Activated CD4-positive, alpha-beta T cell treated with anti-CD3 and anti-CD28 coated beads, Interleukin-2, amount 10 ng/mL, durations not matched to agents 24 days and 14 days (primary cell): ENCODE results near the gene LDLRAD4. TPM values are rescaled to one million over a fixed set of nuclear protein-coding genes. Genes with fewer than 3 reads are reported as not detected.

Source experiments
- DNase-seq: peaks from one replicate; pipeline ENCODE4 v3.0.0; 2022
- H3K27ac Mint-ChIP-seq: one replicate; pipeline ENCODE4 v1.8.0; 2022; ENCODE audit warnings: mild to moderate bottlenecking, mixed read lengths
- H3K27me3 Mint-ChIP-seq: one replicate; pipeline ENCODE4 v1.8.0; 2022; ENCODE audit warnings: mixed read lengths
- H3K36me3 Mint-ChIP-seq: one replicate; pipeline ENCODE4 v1.8.0; 2022; ENCODE audit warnings: low read depth, mild to moderate bottlenecking, mixed read lengths
- H3K4me1 Mint-ChIP-seq: one replicate; pipeline ENCODE4 v1.8.0; 2021; ENCODE audit warnings: mixed read lengths
- H3K4me3 Mint-ChIP-seq: one replicate; pipeline ENCODE4 v1.8.0; 2022; ENCODE audit warnings: mild to moderate bottlenecking, moderate library complexity, mixed read lengths
- H3K9me3 Mint-ChIP-seq: one replicate; pipeline ENCODE4 v1.8.0; 2021; ENCODE audit warnings: mixed read lengths
- intact Hi-C: fragments of 100-400 bp; cut with micrococcal nuclease; formaldehyde crosslinking; loops from one replicate; pipeline ENCODE4 v1.15.1; 2023
- total RNA-seq: library from RNA; stranded (reverse); gene quantifications from 2 replicates; pipeline ENCODE4 v1.2.3, GENCODE V29; 2022

Gene LDLRAD4
- total RNA-seq, 1 donor from 2014 or later: 36.5 TPM

DNA sequence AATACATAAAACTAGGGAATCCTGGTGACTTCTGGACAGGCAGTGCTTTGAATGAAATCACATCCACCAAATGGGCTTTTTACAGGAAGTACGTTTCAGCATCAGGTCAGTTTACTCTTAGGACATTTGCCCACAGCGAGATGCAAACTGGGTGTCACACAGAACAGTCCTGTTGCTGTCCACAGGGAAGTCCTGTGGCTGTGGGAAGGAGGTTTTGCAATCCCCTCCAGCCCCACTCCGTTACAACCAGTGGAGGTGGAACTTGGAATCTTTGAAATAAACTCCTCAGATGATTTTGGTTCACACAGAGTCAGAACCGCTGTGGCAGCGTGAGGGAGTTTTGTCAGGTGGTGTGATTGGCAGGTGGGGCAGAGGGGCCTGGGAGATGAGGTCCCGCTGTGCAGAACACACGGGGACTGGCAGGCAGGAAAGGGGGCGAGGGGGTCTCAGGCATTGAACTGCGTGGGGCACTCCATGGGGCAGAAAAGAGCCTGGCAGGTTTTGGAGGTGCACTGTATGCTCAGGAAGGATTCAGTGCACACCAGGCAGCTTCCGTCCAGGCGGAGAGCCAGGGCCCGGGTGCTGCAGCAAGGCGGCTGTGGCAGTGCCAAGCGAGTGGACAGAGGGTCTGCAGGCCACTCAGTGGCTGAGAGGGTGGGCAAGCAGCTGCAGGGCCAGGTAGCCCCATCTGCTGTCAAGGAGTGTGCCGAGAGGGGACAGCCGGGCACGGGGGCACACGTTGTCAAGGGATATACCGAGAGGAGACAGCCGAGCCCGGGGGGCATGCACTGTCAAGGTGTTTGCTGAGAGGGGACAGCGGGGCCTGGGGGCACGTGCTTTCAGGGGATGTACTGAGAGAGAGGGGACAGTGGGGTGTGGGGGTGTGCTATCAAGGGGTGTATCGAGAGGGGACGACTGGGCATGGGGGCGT lies 148.7 kb downstream of the LDLRAD4 start:
- no peaks in the 10 kb centered on the region for H3K36me3 Mint-ChIP-seq
- H3K27me3 Mint-ChIP-seq: no peaks in the 10 kb centered on the region
- intact Hi-C loops: no loop called here
- DNase-seq: no peak
- H3K4me3 Mint-ChIP-seq: no peak overlapping the region
- no peaks in the 10 kb centered on the region for H3K9me3 Mint-ChIP-seq
- H3K4me1 Mint-ChIP-seq: peaks cover 27% of the 10 kb centered on the region
- H3K27ac Mint-ChIP-seq: peak overlapping the region; percentile 55

DNA sequence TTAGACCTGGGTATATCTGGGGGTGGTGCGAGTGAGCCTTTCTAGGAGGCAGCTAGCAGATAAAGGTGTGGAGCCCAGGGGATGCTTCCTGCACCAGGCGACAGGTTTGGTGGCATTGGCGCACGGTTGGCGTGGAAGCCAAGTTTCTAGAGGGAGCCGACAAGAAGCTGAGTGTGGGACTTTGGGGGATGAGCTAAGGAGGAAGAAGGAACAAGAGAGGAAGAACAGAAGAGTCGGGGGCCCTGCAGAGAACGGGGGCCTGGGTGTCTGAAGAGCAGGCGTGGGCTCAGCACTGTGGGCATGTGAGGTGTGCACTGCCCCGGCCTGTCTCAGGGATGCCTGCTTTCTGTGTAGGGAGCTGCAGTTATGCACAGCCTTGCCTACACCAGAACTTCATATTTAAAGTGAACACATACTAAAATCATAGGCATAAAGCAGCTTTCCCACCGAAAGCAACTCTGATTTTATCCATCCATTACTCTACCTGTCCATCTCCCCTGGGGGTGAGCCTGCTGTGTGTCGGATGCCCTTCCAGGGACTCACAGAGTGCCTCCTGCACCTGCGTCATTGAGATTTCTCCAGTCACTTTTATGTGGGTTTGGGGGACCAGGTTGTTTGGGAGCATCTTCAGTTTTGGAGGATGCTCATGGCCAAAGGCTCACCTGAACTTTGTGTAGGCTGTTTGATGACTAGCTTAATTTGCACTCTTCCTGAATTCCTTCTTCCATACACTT lies 149.7 kb downstream of the LDLRAD4 start:
- DNase-seq: no peak
- Mint-ChIP-seq H3K4me3 (no peak overlapping the region), H3K4me1 (peaks cover 33% of the 10 kb centered on the region), H3K36me3 (no peaks in the 10 kb centered on the region), H3K9me3 (no peaks in the 10 kb centered on the region), H3K27me3 (no peaks in the 10 kb centered on the region), H3K27ac (no peak overlapping the region)
- intact Hi-C loops: no loop called here

DNA sequence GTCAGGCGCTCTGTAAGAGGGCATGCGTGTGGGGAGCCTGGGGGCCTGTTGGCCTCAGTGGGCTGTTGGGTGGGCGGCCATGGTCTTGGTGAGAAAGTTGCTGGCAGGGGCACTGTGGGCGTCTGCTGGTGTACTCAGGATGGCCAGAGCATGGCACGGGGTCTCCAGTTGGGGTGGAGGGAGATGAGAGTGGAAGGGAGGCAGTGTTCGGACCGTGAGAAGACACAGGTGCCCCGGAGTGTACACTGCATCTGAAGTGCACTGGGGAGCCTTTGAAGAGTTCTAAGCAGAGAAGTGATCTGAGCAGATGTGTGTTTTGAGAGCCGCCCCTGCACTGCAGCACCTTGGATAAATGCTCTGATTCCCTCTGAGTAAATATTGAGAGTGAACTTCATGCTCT lies 150.8 kb downstream of the LDLRAD4 start:
- H3K27me3 Mint-ChIP-seq: no peaks in the 10 kb centered on the region
- no peaks in the 10 kb centered on the region for H3K36me3 Mint-ChIP-seq
- peaks cover 37% of the 10 kb centered on the region for H3K4me1 Mint-ChIP-seq
- H3K4me3 Mint-ChIP-seq: no peak overlapping the region
- peak overlapping the region; percentile 8 for H3K27ac Mint-ChIP-seq
- no peak for DNase-seq
- intact Hi-C loops: no loop called here
- no peaks in the 10 kb centered on the region for H3K9me3 Mint-ChIP-seq

DNA sequence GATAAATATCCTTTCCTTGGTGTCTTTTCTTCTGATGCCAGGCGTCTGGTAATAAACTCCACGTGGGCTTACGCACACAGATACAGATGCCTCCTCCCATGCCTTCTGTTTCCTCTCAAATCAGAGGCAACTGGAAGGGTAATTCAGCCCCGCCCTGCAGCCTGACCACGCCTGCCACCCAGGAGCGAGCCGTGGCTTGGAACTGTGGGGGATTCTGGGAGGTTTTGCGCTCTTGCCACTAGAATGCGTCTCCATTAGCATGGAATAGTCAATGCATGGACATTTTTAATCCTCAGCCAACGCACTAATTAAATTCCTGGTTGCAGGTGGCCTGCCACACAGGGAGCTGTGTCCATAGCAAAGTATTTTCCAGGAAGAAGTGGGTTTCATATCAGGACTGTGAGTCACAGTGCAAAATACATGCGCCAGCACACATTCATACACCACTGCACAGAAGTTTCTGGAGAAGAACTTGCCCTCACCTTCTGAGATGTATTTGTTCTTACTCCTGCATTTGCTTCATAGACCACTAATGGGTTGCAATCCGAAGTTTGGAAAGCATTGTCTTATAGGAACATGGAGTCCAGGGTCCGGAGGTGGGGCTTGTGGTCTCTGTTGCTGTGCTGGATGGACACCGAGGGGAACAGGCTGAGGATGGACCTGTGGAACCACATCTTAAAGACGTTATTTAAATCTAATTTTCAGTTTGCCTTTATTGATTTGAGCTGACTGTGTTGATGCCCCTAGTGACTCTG lies 151.4 kb downstream of the LDLRAD4 start:
- DNase-seq: peak; percentile 61
- Mint-ChIP-seq H3K27ac (peak overlapping the region; percentile 8), H3K36me3 (no peaks in the 10 kb centered on the region), H3K27me3 (no peaks in the 10 kb centered on the region), H3K4me1 (peaks cover 36% of the 10 kb centered on the region), H3K4me3 (no peak overlapping the region), H3K9me3 (no peaks in the 10 kb centered on the region)
- intact Hi-C loops: no loop called here

DNA sequence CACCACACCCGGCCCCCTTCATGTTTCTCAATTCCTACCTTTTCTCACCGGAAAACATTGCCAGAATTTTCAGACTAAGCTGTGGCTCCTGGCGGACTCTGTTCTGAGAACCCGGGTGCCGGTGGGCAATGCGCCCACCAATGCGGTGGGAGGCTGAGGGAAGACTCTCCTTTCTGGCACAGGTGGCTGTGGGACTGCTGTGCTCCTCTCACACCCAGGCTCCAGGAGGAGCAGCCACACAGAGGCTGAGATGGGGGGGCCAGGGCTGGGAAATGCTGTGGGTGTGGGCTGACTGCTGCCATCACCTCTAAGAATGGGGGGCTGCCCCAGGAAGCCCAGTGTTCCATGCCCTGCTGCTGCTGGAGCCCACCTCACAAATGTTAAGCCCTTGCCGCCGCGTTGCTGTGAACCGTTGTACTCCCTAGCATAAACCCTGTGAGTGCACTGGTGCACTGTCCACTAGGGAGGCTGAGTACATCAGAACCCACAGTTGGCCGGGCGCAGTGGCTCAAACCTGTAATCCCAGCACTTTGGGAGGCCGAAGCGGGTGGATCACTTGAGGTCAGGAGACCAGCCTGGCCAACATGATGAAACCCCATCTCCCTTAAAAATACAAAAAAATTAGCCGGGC lies 152.6 kb downstream of the LDLRAD4 start:
- no peaks in the 10 kb centered on the region for H3K27me3 Mint-ChIP-seq
- H3K4me3 Mint-ChIP-seq: no peak overlapping the region
- intact Hi-C loops: no loop called here
- peaks cover 48% of the 10 kb centered on the region for H3K4me1 Mint-ChIP-seq
- DNase-seq: no peak
- H3K27ac Mint-ChIP-seq: peak overlapping the region; percentile 51
- no peaks in the 10 kb centered on the region for H3K9me3 Mint-ChIP-seq
- H3K36me3 Mint-ChIP-seq: no peaks in the 10 kb centered on the region

DNA sequence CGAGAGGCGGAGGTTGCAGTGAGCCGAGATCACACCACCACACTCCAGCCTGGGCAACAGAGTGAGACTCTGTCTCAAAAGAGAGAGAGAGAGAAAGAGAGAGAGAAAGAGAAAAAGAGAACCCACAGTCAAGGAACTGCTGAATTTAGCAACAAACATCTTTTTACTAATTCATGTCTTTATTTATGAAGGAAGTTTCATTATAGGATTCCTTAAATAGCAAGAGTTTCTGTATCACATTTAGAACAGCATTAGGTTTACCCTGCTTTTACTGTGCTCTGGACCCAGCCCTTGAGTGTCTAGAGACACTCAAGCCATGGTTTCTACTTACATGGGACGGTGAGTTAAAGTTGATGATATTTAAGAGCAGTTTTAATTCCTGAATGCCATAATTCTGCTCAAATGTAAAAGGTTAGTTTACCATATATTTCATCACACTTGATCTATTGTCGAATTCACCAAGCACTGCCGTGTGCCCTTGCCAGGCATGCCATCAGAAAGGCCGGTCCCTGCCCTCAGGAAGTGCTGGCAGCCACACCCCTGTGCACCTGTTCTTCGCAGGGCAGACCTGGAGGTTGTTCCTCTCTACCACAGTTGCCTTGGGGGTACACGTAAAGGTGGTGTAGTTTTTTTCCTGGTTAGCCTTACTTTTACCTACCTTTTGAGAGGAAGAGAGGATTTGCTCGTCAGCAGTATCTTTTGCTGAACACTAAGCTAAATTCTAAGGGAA lies 153.3 kb downstream of the LDLRAD4 start:
- peaks cover 51% of the 10 kb centered on the region for H3K4me1 Mint-ChIP-seq
- H3K36me3 Mint-ChIP-seq: no peaks in the 10 kb centered on the region
- H3K4me3 Mint-ChIP-seq: peak overlapping the region; percentile 4
- no peaks in the 10 kb centered on the region for H3K27me3 Mint-ChIP-seq
- peak overlapping the region; percentile 10 for H3K27ac Mint-ChIP-seq
- DNase-seq: no peak
- intact Hi-C loops: no loop called here
- no peaks in the 10 kb centered on the region for H3K9me3 Mint-ChIP-seq

DNA sequence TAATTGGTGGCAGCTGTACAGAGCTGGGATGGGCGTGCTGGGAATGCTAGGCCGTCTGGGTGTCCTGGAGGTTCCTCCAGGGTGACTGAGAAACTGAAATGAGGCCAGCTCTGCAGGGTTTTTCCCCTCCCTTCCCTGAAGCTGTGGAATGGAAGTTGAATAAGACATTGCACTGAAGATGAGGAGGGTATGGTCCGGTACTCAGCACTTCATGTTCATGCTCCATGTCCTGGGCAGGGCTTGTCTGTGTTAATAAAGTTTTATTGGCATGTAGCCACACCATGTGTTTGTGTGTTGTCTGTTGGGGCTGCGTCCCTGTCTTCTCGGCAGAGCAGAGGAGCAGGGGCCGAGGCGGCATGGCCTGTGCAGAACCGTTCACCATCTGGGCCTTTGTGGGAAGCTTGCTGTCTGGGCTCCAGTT lies 154.0 kb downstream of the LDLRAD4 start:
- Mint-ChIP-seq H3K27me3 (no peaks in the 10 kb centered on the region), H3K36me3 (no peaks in the 10 kb centered on the region), H3K4me1 (peaks cover 57% of the 10 kb centered on the region), H3K4me3 (no peak overlapping the region), H3K27ac (peak overlapping the region; percentile 10), H3K9me3 (no peaks in the 10 kb centered on the region)
- DNase-seq: no peak
- intact Hi-C loops: no loop called here

DNA sequence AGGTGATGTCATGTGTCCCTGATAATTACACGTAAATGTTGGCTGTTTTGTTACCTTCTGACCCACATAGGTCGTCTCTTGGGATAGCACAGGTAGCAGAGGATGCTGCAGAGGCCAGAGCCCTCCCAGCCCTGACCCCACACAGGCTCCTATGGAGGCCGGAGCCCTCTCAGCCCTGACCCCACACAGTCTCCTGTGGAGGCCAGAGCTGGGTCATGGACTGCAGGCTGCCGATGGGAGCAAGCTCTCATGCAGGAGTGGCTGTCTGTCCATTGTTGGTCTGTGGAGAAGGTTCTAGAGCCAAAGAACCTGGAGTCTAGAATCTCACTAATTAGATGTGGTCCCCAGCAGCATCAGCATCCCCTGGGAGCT lies 155.5 kb downstream of the LDLRAD4 start:
- intact Hi-C loops: no loop called here
- H3K27ac Mint-ChIP-seq: no peak overlapping the region
- DNase-seq: no peak

DNA sequence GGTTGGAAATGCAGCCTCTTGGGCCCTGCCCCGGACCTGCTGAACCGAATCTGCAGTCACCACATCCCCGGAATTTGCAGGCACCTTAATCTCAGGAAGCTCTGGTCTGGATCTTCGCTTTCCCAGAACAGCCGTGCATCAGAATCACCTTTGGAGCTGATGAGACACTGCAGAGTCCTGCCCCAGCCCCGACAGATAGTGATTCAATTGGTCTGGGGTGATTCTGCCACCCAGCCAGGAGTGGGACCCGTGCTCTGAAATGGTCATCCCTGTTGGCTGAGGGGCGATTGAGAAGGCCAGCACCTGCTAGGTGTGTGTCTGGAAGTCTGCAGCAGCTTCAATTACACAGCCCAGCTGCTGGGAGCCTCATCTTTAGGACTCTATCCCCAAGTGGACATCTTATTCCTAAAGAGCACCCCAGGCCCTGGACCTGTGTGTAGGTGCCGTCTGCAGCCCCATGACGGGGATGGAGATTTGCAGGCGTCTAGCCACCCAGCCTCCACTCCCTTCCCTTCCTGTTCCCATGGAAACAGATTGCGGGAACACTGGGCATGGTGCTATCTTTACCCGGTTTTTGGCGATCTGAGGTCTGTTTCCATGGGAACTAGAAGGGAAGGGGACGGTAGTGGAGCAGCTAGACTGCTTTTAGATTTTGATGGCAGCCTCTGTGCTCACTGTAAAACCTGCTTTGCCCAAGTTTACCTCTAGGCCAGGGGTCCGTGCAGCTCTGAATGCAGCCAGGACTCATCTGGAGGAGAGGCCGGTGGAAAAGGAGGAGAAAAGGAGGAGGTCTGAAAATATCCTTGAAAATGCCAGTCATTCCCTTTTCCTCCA lies 156.1 kb downstream of the LDLRAD4 start:
- H3K4me1 Mint-ChIP-seq: peaks cover 69% of the 10 kb centered on the region
- peak overlapping the region; percentile 74 for H3K4me3 Mint-ChIP-seq
- no peaks in the 10 kb centered on the region for H3K27me3 Mint-ChIP-seq
- H3K36me3 Mint-ChIP-seq: no peaks in the 10 kb centered on the region
- no peaks in the 10 kb centered on the region for H3K9me3 Mint-ChIP-seq
- intact Hi-C loops: loop anchor here (1.0 to 5.0 kb wide), 3 partner anchors 83 to 203 kb away; no protein-coding TSS in a partner anchor
- peak; percentile 70 for DNase-seq
- peak overlapping the region; percentile 93 for H3K27ac Mint-ChIP-seq

More for the DNA sequence above, 155.5 kb downstream of the LDLRAD4 start:
- Mint-ChIP-seq H3K36me3 (no peaks in the 10 kb centered on the region), H3K27me3 (no peaks in the 10 kb centered on the region), H3K4me1 (peaks cover 70% of the 10 kb centered on the region), H3K4me3 (no peak overlapping the region), H3K9me3 (no peaks in the 10 kb centered on the region)

DNA sequence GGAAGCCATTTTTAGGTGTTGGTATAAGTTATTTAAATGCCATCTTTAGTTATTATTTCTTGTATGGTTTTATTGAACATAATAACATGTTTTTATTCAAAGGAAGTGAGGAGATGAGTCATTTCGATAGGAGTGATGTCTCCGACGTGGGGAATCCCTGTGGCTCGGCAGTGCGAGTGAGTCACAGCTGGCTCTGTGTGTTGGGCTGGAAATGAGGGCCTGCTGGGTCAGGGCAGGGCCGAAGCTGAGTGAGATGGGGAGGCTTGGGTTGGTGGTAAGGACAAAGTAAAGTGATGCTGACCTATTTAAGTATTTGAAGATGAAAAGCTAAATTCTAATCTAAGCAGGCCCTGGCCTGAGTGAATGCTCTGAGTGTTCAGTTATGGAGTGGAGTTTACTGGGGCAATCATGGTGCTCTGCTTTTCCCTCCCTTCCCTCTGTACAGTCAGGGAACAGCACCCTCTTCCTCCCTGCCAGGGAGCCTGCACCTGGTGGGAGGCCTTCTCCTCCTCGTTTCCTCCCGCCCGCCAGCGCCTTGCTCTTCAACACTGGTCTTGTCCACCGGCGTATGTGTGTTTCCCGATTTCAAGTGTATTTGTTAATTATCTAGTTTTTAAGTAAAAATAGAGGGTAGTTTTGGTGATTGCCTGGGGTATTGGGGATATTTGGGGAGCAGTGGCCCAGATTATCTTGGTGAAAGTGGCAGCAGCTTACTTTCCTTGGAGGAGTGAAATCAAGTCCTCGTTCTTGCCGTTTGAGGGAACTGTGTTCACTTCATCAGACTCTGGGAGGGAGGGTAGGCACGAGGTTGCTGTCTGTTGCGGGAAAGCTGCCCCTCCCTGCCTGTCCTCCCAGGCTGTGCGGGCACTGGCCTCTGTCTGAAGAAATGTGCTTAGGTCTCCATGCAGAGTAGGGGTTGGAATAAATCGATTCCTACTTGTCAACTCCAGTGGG lies 157.0 kb downstream of the LDLRAD4 start:
- Mint-ChIP-seq H3K36me3 (peaks cover 2% of the 10 kb centered on the region), H3K4me1 (peaks cover 69% of the 10 kb centered on the region), H3K27me3 (no peaks in the 10 kb centered on the region), H3K4me3 (peak overlapping the region; percentile 74), H3K27ac (peak overlapping the region; percentile 93), H3K9me3 (no peaks in the 10 kb centered on the region)
- intact Hi-C loops: loop anchor here (1.0 to 5.0 kb wide), 7 partner anchors 84 to 385 kb away; partner anchors contain the start of gene CEP192
- DNase-seq: peak; percentile 94

DNA sequence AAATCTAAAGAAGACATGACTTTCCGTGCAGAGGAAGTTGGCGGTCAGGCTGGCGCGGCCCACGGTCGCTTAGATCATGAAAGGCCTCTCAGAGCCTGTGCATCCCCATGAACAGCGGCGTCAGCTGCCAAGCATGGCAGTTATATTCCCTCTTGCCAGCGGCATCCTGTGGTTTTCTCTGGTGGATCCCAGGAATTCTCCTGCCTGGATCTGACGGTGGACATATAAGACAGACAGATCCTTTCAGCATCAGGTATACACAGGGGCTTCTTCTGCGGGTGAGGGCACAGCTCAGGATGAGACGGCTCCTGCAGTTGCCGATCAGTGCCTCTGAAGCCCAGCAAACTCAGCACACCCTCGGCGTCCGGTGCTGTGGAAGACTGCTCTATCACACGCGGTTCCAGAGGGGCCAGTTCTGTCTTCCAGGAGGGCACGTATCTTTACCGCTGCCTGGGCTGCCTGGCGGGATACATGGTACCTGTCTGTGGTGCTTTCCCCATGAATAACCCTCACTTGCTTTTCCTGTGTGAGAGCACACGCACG lies 157.8 kb downstream of the LDLRAD4 start:
- H3K36me3 Mint-ChIP-seq: peaks cover 2% of the 10 kb centered on the region
- H3K27me3 Mint-ChIP-seq: no peaks in the 10 kb centered on the region
- peaks cover 70% of the 10 kb centered on the region for H3K4me1 Mint-ChIP-seq
- peak overlapping the region; percentile 74 for H3K4me3 Mint-ChIP-seq
- peak overlapping the region; percentile 93 for H3K27ac Mint-ChIP-seq
- intact Hi-C loops: loop anchor here (1.0 to 5.0 kb wide), 5 partner anchors 88 to 386 kb away; partner anchors contain the start of gene CEP192
- no peaks in the 10 kb centered on the region for H3K9me3 Mint-ChIP-seq
- DNase-seq: peak; percentile 82
